Measurements from ENCODE around the gene RACGAP1.

- TF ChIP-seq PHF8 (conservative IDR thresholded peaks at IDR 0.05; ENCODE audit: low read depth, low read length) = no peak
- TF ChIP-seq POLR2AphosphoS5 (IDR thresholded peaks at IDR 0.05; ENCODE audit: low read depth, low read length) = no peak
- TF ChIP-seq, protein P1, sequence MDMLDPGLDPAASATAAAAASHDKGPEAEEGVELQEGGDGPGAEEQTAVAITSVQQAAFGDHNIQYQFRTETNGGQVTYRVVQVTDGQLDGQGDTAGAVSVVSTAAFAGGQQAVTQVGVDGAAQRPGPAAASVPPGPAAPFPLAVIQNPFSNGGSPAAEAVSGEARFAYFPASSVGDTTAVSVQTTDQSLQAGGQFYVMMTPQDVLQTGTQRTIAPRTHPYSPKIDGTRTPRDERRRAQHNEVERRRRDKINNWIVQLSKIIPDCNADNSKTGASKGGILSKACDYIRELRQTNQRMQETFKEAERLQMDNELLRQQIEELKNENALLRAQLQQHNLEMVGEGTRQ (IDR thresholded peaks at IDR 0.05; ENCODE audit: low read length) = no peak
- TF ChIP-seq TAF7 (optimal IDR thresholded peaks at IDR 0.05; ENCODE audit: borderline replicate concordance, low read depth, low read length) = no peak
- no peak for TF ChIP-seq YY1 (IDR thresholded peaks at IDR 0.05; ENCODE audit: low read depth, low read length)
- TF ChIP-seq CREB1 (IDR thresholded peaks at IDR 0.05) = no peak
- TF ChIP-seq CEBPB (IDR thresholded peaks at IDR 0.05; ENCODE audit: low read depth, low read length) = no peak
- TF ChIP-seq SRF (IDR thresholded peaks at IDR 0.05; ENCODE audit: low read depth, low read length) = no peak
- no peak for TF ChIP-seq POLR2A (IDR thresholded peaks at IDR 0.05; ENCODE audit: control extremely low read depth in 1 of 2, low read depth in 2 of 2, low read length in 2 of 2)
- no peak for TF ChIP-seq EP300 (IDR thresholded peaks at IDR 0.05; ENCODE audit: borderline replicate concordance in 1 of 2, low read depth in 2 of 2, low read length in 2 of 2)
- TF ChIP-seq BRCA1 (IDR thresholded peaks at IDR 0.05; ENCODE audit: low read depth, low read length) = no peak
Observed at GRCh38 chr12:49949866-49950265, 75.4 kb downstream of the RACGAP1 start.
